NCI-H128 (cell line): ENCODE measurements around the gene MLIP.

ENCODE experiments used
- DNase-seq: peaks from one replicate; lab custom pipeline; 2025; ENCODE audit not compliant: unreplicated experiment; lab: John Stamatoyannopoulos, UW

MLIP gene

GRCh38 chr6:54266400-54266923, 155.2 kb downstream of the MLIP start:
- no peak for DNase-seq

GRCh38 chr6:54267798-54268197, 156.6 kb downstream of the MLIP start:
- DNase-seq: no peak

- no peak for DNase-seq
Measured at GRCh38 chr6:54273214-54273820, 162.1 kb downstream of the MLIP start.

- DNase-seq: no peak
Measured at GRCh38 chr6:54274383-54274782, 163.1 kb downstream of the MLIP start.

GRCh38 chr6:54282186-54282585, 170.9 kb downstream of the MLIP start:
- no peak for DNase-seq

GRCh38 chr6:54284161-54284860, 173.1 kb downstream of the MLIP start:
- DNase-seq: no peak

GRCh38 chr6:54285595-54285994, 174.4 kb downstream of the MLIP start:
- no peak for DNase-seq

GRCh38 chr6:54286141-54286540, 174.9 kb downstream of the MLIP start:
- DNase-seq: no peak

GRCh38 chr6:54288474-54288873, 177.2 kb downstream of the MLIP start:
- no peak for DNase-seq

GRCh38 chr6:54289426-54289825, 178.2 kb downstream of the MLIP start:
- no peak for DNase-seq

GRCh38 chr6:54291146-54291545, 179.9 kb downstream of the MLIP start:
- DNase-seq: no peak

GRCh38 chr6:54291738-54292137, 180.5 kb downstream of the MLIP start:
- DNase-seq: no peak

- no peak for DNase-seq
Measured at GRCh38 chr6:54294965-54295532, 183.8 kb downstream of the MLIP start.

- DNase-seq: no peak
Measured at GRCh38 chr6:54299542-54300269, 188.5 kb downstream of the MLIP start.

- no peak for DNase-seq
Measured at GRCh38 chr6:54301770-54302169, 190.5 kb downstream of the MLIP start.

- DNase-seq: no peak
Measured at GRCh38 chr6:54307439-54307910, 196.2 kb downstream of the MLIP start.

- no peak for DNase-seq
Measured at GRCh38 chr6:54308289-54308985, 197.2 kb downstream of the MLIP start, which contains the start of gene TINAG. Gene TINAG, plus strand, starts transcription at chr6:54308441. Its CDS starts 110 bp downstream, at chr6:54308551.

- no peak for DNase-seq
Measured at GRCh38 chr6:54308986-54309315, 197.7 kb downstream of the MLIP start.

GRCh38 chr6:54310377-54311152, 199.3 kb downstream of the MLIP start:
- DNase-seq: no peak

GRCh38 chr6:54315656-54316055, 204.4 kb downstream of the MLIP start:
- DNase-seq: no peak
